DMS53 treated with DMSO at 0.1 percent for 48 hours (cell line): ENCODE results near the gene ELP1.
"Not testable (repeated sequence)": the region's sequence is repeated elsewhere in the genome, so short reads cannot be mapped to it uniquely, and the experiment has no call there.

ENCODE experiments used
- DNase-seq: peaks from one replicate; lab custom pipeline; 2025; ENCODE audit not compliant: unreplicated experiment; lab: John Stamatoyannopoulos, UW

ELP1 gene

DNA sequence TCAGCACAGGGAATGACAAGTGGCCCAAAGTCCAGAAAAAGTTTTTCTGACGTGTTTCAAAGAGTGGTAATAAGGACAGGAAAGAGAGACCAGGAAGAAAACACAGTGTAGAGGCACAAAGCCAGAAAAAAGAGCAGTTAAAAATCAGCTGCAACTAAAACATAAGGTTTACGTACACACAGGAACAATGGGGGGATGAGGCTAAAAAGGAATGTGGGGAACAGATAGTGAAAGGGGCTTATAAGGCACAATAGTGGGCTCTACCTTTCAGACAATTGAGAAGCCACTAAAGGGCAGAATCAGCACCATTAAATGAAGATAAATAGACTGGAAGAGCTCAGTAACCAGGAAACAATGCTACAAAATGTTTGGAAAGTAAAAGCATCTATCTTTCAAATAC lies 5.5 kb downstream of the ELP1 start:
- no peak for DNase-seq

DNA sequence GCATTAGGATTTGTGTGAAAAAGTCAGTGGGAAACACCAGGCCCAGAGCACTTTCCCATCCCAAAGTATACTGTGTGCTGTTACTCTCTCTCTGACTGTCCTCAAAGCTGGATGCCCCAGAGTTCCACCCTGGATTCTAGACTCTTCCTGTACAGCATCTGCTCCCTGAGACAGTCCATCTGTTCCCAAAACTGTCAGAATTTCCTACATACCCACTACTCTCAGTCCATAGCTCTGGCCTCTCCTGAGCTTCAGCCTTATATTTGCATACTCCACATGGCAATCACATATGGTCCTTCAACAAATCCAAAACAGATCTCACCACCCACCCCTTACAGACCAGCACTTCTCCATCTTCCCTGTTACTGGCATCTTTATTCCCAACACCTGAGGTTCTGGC lies 9.5 kb downstream of the ELP1 start:
- DNase-seq: no peak

DNA sequence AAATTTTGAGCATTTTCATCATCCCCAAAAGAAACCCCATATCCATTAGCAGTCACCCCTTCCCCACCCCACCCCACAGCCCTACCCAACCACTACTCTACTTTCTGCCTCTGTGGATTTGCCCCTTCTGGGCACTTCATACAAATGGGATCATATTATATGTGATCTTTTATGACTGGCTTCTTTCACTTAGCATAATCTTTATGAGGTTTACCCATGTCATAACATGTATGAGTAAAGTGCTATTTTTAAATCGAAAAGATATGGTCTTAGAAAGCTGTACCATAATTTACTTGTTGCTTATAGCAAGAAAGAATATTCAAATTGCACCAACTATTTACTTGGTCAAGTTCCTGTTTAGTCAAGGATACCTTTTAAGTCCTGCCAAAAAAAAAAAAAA lies 12.7 kb downstream of the ELP1 start:
- DNase-seq: no peak

DNA sequence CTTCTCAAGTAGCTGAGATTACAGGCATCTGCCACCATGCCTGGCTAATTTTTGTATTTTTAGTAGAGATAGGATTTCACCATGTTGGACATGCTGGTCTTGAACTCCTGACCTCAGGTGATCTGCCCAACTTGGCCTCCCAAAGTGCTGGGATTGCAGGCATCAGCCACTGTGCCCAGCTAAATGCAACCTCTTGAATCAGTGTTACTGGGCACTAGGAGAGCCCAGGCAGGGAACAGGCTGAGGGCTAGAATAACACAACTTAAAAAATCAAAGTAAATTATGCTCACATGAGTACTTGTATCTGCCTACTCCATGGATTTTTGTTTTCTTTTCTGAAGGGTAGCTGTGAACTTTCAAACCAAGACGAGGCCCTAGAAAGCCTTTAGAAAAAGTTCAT lies 13.5 kb downstream of the ELP1 start:
- not testable (repeated sequence) for DNase-seq

DNA sequence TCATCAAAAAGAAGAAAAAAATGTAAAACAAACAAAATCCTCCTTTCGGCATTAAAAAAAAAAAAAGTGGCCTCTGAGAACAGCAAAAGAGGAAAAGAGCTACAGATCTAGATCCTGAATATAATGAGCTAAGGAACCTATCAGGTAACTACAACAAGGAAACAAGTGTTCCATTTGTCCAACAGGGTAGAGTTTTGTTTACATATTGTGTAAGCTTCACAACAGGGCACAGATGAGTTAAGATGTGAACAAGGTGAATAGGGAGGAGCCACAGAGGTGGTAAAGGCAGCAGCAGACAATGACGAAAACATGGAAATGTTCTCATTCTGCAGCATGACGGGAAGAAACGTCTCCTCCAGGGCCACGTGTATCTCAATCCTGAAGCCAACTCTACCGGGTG lies 14.4 kb downstream of the ELP1 start:
- no peak for DNase-seq

DNA sequence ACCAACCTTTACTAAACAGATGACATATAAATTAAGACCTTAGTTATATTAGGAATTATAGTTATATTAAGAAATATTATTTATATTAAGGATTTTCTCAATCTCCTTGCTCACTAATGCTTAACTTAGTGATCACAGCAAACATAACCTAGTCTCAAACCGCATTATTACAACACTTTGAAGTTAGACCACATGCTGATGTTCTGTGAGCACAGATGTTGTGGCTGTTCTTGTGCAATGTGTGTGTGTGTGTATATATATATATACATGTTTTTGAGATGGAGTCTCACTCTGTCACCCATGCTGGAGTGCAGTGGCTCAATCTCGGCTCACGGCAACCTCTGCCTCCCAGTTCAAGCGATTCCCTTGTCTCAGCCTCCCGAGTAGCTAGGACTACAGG lies 20.5 kb downstream of the ELP1 start:
- no peak for DNase-seq

DNA sequence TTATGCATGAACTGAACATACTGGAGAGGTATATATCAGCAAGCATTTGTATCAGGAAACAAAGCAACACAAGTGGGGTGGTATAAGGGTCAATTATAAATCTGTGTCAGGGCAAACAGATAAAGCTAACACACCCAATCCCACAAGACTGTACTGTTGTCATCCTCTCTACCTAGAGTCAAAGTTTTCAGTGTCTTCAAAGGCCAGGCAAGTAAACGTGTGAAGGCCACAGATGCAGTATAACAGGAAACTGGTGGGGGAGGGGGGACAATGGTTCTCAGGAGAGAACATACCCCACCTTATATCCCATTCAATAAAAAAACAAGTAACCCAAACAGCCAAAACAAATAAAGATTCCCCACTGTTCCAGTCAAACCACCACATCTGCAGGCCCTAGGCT lies 22.1 kb downstream of the ELP1 start:
- no peak for DNase-seq

DNA sequence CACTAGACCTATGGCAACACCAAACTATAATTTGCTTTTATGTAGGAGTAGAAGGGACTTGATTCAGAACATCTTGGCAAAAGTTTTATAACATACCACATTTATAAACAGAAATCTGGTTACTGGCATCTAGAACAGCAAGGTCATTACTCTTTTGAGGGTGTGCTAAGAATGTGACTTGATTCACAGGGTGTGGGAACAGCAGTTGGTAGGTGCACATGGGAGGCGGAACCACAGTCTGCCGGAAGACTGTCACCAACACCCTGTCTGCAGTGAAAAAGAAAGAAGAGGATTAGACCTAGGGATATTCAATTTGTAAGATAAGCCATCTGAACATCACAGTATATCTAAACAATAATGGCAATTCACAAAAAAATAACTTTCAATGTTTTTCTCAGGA lies 23.0 kb downstream of the ELP1 start:
- DNase-seq: no peak

DNA sequence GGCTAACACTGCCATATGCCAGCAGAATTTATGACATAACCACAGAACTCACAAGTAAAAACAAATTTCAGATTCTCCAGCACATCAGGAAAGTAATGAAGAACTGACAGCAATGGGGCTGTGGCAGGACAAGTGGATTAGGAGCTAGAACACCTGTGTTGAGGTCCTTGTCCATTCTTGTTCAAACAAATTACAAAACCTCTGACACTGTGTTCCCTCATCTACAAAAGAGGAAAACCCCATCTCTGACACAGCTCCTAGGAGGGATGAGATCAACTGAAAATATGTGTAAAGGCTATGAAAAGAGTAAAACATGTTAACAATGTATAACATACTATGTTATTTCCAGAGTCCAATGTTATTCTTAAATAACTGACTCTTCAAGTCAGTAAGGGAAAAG lies 23.5 kb downstream of the ELP1 start:
- DNase-seq: no peak

DNA sequence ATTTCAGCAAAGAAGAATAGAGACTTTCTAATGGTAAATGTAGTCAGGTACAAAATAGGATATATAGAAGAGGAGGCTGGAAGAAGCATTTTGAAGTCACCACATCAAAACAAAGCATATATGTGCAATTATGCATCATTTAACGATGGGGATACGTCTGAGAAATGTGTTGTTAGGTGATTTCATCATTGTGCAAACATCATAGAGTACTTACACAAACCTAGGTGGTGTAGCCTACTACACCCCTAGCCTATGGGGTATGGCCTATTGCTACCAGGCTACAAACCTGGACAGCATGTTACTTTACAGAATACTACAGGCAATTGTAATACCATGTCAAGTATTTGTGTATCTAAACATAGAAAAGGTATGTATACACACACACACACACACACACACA lies 28.4 kb downstream of the ELP1 start:
- DNase-seq: peak; percentile 23

DNA sequence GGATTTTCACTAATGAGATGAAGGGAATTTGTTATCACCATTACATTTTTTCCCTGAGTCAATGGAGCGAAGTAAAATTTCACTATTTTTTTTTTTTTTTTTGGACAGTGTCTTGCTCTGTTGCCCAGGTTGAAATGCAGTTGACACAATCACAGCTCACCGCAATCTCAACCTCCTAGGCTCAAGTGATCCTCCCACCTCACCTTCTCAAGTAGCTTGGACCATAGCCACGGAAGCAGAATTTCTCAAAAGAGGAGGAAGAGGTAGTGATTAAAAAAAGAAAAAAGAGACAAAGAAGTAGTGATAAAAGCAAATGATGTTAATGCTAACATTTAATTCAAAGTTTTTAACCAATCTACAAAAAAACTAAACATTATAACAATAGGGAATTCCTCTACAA lies 29.8 kb downstream of the ELP1 start:
- DNase-seq: no peak

DNA sequence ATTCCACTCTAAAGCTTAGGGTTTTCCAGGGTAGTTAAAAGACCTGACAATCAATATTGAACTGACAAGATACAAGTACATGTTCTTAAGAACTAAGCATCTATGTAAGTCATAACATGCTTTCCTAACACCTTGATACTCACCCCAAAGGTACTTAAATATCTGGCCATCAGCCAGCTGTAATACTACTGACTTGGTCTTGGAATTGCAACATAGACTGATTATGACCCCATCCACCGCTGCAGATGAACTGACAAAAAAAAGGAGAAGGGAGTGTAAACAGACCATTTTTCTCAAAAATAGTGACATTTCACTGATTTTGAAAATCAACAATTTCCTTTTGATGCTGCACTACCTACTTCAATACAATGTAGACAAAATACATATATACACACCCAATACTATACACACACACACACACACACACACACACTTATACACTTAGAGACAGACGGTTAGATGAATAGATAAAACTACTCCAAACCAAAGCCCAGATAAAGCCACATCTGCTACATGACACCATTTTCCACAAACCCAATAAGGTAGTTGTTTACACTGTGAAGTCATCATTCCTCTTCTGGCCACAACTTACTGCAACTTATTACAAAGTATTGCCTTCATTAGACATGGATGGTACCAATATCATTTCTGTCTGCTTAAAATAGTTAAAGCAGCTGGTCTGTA lies 30.4 kb downstream of the ELP1 start:
- DNase-seq: peak; percentile 53

DNA sequence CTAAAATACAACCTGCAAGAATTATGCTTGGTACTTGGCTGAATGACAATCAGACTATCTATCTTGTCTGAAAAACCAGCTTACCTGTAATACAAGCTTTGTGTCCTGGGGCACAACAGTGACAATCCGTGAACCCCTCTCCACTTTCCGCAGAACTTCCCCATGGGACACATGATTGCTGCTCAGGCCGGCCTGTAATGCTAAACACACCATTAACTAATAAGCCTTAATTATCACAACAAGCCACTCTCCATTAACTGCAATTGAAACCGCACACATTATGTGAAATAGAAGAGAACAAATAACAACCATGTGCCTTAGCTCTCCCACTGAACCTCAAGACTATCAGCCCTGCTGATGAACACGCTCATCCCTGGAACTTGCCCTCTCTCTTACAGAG lies 33.7 kb downstream of the ELP1 start:
- DNase-seq: no peak

DNA sequence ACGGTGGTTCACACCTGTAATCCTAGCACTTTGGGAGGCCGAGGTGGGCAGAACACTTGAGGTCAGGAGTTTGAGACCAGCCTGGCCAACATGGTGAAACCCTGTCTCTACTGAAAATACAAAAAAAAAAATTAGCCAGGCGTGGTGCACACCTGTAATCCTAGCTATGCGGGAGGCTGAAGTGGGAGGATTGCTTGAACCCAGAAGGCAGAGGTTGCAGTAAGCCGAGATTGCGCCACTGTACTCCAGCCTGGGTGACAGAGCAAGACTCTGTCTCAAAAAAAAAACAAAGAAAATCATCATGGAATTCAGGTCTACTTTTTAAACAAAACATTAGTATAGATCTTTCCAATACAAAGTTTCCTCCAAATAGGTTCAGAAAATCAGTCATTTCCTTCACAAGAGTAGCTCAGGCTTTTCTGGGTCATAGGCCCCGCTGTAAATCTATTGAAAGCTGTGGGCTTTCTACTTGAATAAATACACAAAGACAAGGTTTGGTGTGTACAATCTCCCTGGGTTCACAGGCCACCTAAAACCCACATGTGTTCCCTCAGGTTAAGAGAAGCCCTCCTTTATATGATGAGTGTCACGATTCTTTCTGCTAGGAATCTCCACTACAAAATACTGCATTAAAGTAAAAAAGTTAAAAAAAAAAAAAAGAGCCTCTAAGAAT lies 34.8 kb downstream of the ELP1 start:
- DNase-seq: not testable (repeated sequence)

DNA sequence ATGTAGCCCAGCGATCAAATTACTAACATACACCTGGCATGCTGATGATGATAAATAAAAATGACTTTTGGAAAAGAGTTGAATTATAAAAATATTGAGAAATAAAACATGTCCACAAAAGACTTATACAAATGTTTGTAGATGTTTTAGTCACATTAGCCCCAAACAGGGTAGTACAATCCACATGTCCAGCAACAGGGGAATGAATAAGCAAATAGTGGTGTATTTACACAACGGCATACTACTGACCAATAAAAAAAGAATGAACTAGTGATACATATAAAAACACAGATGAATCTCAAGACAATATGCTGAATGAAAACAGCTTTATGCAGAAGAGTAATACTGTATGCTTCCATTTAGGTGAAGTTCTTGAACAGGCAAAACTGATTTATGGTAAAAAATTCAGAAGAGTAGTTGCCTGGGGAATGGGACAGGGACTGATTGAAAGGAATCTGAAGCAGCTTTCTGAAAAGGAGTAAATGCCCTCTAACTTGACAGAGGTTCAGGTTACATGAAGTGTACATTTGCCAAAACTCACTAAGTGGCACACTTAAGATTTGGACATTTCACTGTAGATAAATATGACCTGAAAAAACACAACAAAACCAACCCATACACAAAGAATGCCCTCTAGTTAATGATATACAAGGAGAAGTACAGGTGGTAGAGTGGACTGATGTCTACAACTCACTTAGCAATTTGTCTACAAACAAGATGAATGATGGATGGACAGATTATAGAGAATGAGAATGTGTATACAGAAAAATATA lies 36.4 kb downstream of the ELP1 start:
- no peak for DNase-seq

DNA sequence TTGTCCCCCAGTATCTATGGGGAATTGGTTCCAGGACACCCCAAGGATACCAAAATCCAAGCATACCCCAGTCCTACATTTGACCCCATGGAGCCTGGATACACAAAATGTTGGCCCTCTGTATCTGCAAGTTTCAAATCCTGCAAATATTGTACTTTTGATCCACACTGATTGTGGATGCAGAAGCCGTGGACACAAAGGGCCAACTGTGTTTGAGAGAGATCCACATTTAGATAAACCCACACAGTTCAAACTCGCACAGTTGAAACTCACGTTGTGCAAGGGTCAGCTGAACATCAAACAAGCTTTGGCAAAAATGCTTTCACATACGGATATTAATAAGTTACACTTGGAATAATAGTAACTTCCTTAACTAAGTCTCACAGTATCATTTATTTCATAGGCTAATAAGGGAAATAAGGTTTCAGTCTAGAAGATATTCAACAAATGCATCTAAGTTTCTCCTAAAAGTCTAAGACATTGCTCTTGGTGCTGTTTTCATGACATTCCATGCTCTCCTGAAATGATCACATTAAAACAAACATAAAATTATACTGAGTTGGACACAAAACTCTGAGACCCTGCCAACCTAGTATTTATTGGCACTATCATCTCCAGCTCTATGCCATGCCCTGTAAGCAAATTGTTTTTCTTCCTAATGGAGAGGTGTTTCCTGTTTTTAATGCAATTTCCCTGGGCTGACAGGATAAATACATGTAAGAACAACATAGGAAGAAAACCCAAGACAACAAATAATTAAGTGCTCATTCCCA lies 39.5 kb downstream of the ELP1 start:
- DNase-seq: no peak

DNA sequence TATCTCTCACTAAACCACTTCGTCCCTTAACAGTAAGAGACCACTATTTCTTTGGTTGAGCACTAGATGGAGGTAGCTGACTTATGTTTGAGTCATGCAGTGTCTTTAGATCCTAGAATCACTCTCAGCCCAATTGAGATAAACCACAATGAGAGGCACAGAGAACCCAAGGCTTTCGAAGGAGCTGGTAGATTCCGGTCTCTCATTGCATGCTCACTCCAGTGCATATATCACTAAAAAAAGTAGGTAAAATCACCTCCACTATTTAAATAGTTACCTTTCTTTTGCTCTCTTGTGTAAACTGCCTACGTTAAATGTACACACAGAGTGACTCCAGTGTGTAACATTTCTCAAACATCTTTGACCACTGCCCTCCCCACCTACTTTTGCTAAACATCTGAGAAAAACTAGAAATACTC lies 44.3 kb downstream of the ELP1 start:
- no peak for DNase-seq

DNA sequence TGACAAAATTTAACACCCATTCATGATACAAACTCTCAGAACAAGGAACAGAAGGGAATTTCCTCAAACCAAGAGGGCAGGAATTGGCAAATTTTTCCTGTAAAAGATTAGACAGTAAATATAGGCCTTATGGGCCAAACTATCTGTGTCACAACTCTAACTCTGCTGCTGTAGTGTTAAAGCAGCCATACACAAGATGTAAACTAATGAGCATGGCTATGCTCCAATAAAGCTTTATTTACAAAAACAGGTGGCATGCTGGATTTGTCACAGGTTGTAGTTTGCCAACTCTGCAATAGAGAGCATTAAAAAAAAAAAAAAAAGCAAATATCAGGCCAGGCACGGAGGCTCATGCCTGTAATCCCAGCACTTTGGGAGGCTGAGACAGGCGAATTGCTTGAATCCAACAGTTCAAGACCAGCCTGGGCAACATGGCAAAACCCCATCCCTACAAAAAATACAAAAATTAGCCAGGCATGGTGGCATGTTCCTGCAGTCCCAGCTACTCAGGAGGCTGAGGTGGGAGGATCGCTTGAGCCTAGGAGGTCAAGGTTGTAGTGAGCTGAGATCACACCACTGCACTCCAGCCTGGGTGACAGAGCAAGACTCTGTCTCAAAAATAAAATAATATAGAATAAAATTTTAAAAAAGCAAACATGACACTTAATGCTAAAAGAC lies 47.2 kb downstream of the ELP1 start:
- DNase-seq: not testable (repeated sequence)

DNA sequence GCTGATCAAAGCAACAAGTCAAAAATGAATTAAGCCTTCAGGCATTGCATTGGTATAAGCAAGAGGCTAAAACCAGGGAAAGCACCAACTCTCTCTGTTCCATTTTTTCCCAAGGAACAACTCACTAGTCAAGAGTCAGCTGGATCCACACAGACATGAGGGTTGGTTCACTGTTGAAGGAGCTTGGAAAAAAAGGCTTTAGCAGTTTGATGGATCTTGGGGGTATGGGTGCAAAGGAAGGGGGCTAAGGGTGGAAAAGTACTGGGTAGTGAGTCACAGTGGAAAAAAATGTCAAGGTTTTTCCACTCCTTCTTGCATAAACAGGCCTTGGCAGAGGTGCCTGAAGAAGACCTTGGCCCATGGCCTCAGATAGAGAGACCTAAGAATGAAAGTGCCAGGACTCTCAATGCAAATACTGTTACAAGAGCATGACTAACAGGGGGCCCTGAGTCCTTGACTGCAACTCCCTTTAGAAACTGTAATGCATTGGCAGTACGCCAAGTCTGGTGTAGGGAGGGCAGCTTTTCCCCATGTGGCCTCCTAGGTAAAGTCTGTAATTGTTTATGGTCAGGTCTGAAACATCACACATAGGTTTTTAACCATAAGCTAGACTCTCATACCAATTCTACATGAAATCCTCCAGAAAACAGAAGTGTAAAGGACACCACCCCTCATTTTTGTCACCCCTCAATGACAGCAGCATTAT lies 48.1 kb downstream of the ELP1 start:
- DNase-seq: peak; percentile 89

DNA sequence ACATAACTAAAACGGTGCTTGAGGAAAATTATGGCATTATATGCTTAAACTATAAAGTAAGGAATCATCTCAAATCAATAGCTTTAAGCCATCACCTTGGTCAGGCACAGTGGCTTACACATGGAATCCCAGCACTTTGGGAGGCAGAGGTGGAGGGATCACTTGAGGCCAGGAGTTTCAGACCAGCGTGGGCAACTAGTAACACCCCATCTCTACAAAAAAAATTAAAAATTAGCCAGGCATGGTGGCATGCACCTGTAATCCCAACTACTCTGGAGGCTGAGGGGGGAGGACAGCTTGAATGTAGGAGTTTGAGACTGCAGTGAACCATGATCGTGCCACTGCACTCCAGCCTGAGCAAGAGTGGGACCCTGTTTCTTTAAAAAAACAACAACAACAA lies 49.2 kb downstream of the ELP1 start:
- no peak for DNase-seq
